HCT116 (cell line): ENCODE results near the gene C1QBP. TPM values are rescaled to one million over a fixed set of nuclear protein-coding genes. Genes with fewer than 3 reads are reported as not detected.

ENCODE experiments used
- ATAC-seq: fragments of 200-7000 bp; cut with Tn5 transposase; 2 replicates; pipeline ENCODE4 v1.9.1; 2020; ENCODE audit warnings: mild to moderate bottlenecking, moderate library complexity
- BruUV-seq: library from RNA; stranded (reverse); fragments of 400-500 nt; replicated peaks from 2 replicates; lab custom pipeline; 2021; lab: Mats Ljungman, UMichigan
- CTCF ChIA-PET: fragments of 300-600 bp; sonication (Branson Sonifier 250); formaldehyde crosslinking; loops from one replicate; lab custom pipeline; 2021; ENCODE audit warnings: antibody characterized with exemption; lab: Charles Lee
- POLR2A ChIA-PET: fragments of 300-600, 350-600 bp; sonication (Branson Sonifier 250); formaldehyde crosslinking; loops from one replicate; lab custom pipeline; 2021; ENCODE audit warnings: antibody characterized with exemption; lab: Charles Lee
- RAD21 ChIA-PET, 2 experiments: fragments of 300-600 bp; sonication (Branson Sonifier 250); formaldehyde crosslinking; loops; one replicate each; lab custom pipeline; 2023; ENCODE audit warnings: low total read pairs in 2 of 2; ENCODE audit not compliant: uncharacterized antibody in 2 of 2, unreplicated experiment in 2 of 2, low non-redundant PET in 1 of 2; lab: Charles Lee
- DNase-seq: peaks from one replicate; pipeline ENCODE4 v3.0.0-alpha.2; 2010; ENCODE audit warnings: low read depth, low spot score
- H2AFZ ChIP-seq: fragments of 200-600 bp; shearing (Covaris generic), sonication (generic); 2 replicates; pipeline ENCODE4 v1.6.1; 2017; ENCODE audit warnings: low read depth, mixed run types, mixed read lengths, antibody characterized with exemption, low read length; ENCODE audit not compliant: poor library complexity, severe bottlenecking
- H3K27ac ChIP-seq: 2 replicates; pipeline ENCODE4 v1.5.1; 2012; ENCODE audit warnings: low read depth, low read length
- H3K27me3 ChIP-seq: fragments of 200-600 bp; sonication (generic); 2 replicates; pipeline ENCODE4 v1.6.1; 2016; ENCODE audit warnings: mixed run types, low read length, mixed read lengths; ENCODE audit not compliant: insufficient read depth
- H3K36me3 ChIP-seq, 2 experiments: fragments of 200-500 bp in 1 of 2; fragments of 200-600 bp in 1 of 2; sonication (Bioruptor generic) in 1 of 2; sonication (generic) in 1 of 2; 2 replicates each; pipeline versions ENCODE4 v1.5.1 to v1.6.1; 2014 to 2016; ENCODE audit warnings: low read length in 2 of 2, inconsistent platforms in 1 of 2, mixed read lengths in 1 of 2, mixed run types in 1 of 2; ENCODE audit not compliant: insufficient read depth in 2 of 2, control insufficient read depth in 1 of 2
- H3K4me1 ChIP-seq, 2 experiments: fragments of 200-600 bp in 1 of 2; sonication (generic) in 1 of 2; 2 replicates each; pipeline versions ENCODE4 v1.5.1 to v1.6.1; 2012 to 2017; ENCODE audit warnings: low read length in 2 of 2, inconsistent platforms in 1 of 2, mild to moderate bottlenecking in 1 of 2, mixed read lengths in 1 of 2, mixed run types in 1 of 2, moderate library complexity in 1 of 2; ENCODE audit not compliant: insufficient read depth in 2 of 2, control insufficient read depth in 1 of 2
- H3K4me2 ChIP-seq: fragments of 200-600 bp; sonication (generic); 2 replicates; pipeline ENCODE4 v1.6.1; 2017; ENCODE audit warnings: mixed run types, low read length, mixed read lengths
- H3K4me3 ChIP-seq, 2 experiments: fragments of 200-600 bp in 1 of 2; sonication (generic) in 1 of 2; replicated peaks in 1 of 2; 2 replicates each; pipeline ENCODE4 v1.5.1; 2011 to 2016; ENCODE audit warnings: low read length in 2 of 2, control low read depth in 1 of 2, low read depth in 1 of 2, mild to moderate bottlenecking in 1 of 2, mixed read lengths in 1 of 2, mixed run types in 1 of 2
- H3K79me2 ChIP-seq: fragments of 200-600 bp; sonication (generic); 2 replicates; pipeline ENCODE4 v1.6.1; 2017; ENCODE audit warnings: mild to moderate bottlenecking, mixed run types, low read length, moderate library complexity, mixed read lengths; ENCODE audit not compliant: insufficient read depth
- H3K9ac ChIP-seq: fragments of 200-600 bp; sonication (generic); 2 replicates; pipeline ENCODE4 v1.6.1; 2016; ENCODE audit warnings: low read length, mixed read lengths
- H3K9me2 ChIP-seq: fragments of 200-600 bp; sonication (generic), shearing (Covaris generic); 2 replicates; pipeline ENCODE4 v1.6.1; 2017; ENCODE audit warnings: mixed run types, mild to moderate bottlenecking, moderate library complexity; ENCODE audit not compliant: insufficient read depth
- H3K9me3 ChIP-seq, 2 experiments: fragments of 200-500 bp in 1 of 2; fragments of 200-600 bp in 1 of 2; sonication (Bioruptor generic) in 1 of 2; sonication (generic) in 1 of 2; 2 replicates each; pipeline ENCODE4 v1.6.1; 2014 to 2017; ENCODE audit warnings: low read length in 2 of 2, mixed read lengths in 2 of 2, inconsistent platforms in 1 of 2, low read depth in 1 of 2, mild to moderate bottlenecking in 1 of 2, mixed run types in 1 of 2, moderate library complexity in 1 of 2; ENCODE audit not compliant: control insufficient read depth in 1 of 2, insufficient read depth in 1 of 2
- H4K20me1 ChIP-seq: fragments of 200-600 bp; sonication (generic), shearing (Covaris generic); 2 replicates; pipeline ENCODE4 v1.6.1; 2017; ENCODE audit warnings: mixed run types, mild to moderate bottlenecking, moderate library complexity; ENCODE audit not compliant: insufficient read depth
- EGR1 ChIP-seq: IDR thresholded peaks from 2 replicates; pipeline ENCODE4 v1.6.1; 2012; ENCODE audit warnings: low read depth
- ELF1 ChIP-seq: IDR thresholded peaks from 2 replicates; pipeline ENCODE4 v1.6.1; 2012; ENCODE audit warnings: low read depth, borderline replicate concordance
- EZH2 ChIP-seq: fragments of 200-600 bp; sonication (generic); IDR thresholded peaks from 2 replicates; pipeline ENCODE4 v1.6.1; 2017; ENCODE audit warnings: antibody characterized with exemption, mixed run types
- POLR2A ChIP-seq: IDR thresholded peaks from 2 replicates; pipeline ENCODE4 v1.7.0; 2011; ENCODE audit warnings: borderline replicate concordance; ENCODE audit not compliant: insufficient read depth, insufficient read length; ENCODE audit errors: extremely low read depth
- POLR2AphosphoS5 ChIP-seq: IDR thresholded peaks from 2 replicates; pipeline ENCODE4 v1.6.1; 2011; ENCODE audit warnings: mild to moderate bottlenecking, low read depth, low read length, moderate library complexity
- SIN3A ChIP-seq: IDR thresholded peaks from 2 replicates; pipeline ENCODE4 v1.6.1; 2012; ENCODE audit warnings: low read depth
- SP1 ChIP-seq: IDR thresholded peaks from 2 replicates; pipeline ENCODE4 v1.6.1; 2012; ENCODE audit warnings: low read depth
- SRF ChIP-seq: IDR thresholded peaks from 2 replicates; pipeline ENCODE4 v1.6.1; 2012; ENCODE audit warnings: low read depth
- TCF7L2 ChIP-seq: IDR thresholded peaks from 2 replicates; pipeline ENCODE4 v1.7.0; 2011; ENCODE audit warnings: borderline replicate concordance, inconsistent platforms; ENCODE audit not compliant: insufficient read depth, insufficient read length; ENCODE audit errors: extremely low read depth
- YY1 ChIP-seq: IDR thresholded peaks from 2 replicates; pipeline ENCODE4 v1.6.1; 2011; ENCODE audit warnings: low read length, low read depth, moderate library complexity, mild to moderate bottlenecking; ENCODE audit not compliant: insufficient replicate concordance; ENCODE audit errors: extremely low read depth
- ZFX ChIP-seq: fragments of 450-650 bp; IDR thresholded peaks from 2 replicates; pipeline ENCODE4 v1.6.1; 2017
- intact Hi-C: fragments of 100-400 bp; cut with micrococcal nuclease; formaldehyde crosslinking; loops from 2 replicates; pipeline ENCODE4 v1.10.0; 2022
- total RNA-seq: library from RNA; stranded (reverse); gene quantifications from one replicate; pipeline ENCODE4 v1.2.1, GENCODE V29; 2021; ENCODE audit not compliant: unreplicated experiment
- TF ChIP-seq, protein P1 (sequence below): IDR thresholded peaks from 2 replicates; pipeline ENCODE4 v1.6.1; 2012

C1QBP gene
- total RNA-seq, 1 experiment from 2014 or later: 524 TPM

DNA sequence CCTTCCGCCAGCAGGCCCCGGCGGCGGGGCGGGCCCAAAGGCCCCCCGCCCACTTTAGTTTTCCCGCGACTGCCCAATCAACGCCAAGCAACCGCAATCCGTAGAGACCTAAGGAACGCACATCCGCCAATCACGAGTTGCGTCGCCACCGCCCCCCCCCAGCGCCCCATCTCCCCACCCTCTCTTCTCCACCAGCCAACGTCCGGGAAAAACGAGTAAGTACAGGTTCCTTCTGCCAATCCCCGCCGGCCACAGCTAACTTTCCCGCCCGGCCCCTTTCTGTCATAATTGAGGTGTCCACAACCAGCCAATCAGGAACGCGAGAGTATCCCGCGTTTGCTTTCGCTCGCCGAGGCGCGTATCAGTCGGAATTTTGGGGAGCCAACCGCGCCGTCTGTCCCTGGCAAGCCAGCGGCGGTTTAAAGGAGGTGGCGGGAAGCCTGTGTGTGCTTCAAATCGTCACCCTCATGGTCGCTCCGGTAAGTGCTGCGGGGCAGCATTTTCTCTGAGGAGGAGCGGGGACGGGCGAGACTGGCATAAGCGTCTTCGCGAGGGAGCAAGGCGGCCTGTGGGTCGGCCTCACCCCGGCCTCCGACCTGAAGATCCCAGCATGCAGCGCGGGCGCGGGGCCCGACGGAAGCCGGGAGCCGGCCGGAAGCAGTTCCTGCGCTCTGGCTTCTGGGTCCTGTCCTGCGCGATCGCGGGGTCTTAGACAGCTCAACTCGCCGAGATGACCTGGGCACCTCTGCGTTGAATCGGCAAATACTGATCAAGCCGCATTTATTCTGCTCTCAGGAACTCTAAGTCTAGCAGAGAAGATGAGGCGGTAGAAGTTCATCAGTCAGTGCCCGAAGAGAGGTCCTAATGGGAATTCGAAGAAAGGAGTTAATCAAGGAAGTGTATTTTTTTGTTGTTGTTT, 47.5 kb upstream of the C1QBP start, which contains the start of gene MIS12:
TSS of gene MIS12 (plus strand) at position 361 of the 919 bp plus-strand sequence. CDS start 2,297 bp downstream, outside the sequence.
- TF ChIP-seq EGR1: no peak
- peak; percentile 59 for TF ChIP-seq ELF1
- TF ChIP-seq POLR2A: peak; percentile 53
- TF ChIP-seq SRF: no peak
- TF ChIP-seq, protein P1, sequence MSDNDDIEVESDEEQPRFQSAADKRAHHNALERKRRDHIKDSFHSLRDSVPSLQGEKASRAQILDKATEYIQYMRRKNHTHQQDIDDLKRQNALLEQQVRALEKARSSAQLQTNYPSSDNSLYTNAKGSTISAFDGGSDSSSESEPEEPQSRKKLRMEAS: peak; percentile 84
- TF ChIP-seq EZH2: no peak
- TF ChIP-seq POLR2AphosphoS5: peak; percentile 60; the same call in 1 of the 2 replicates
- peak; percentile 22 for TF ChIP-seq TCF7L2
- peak; percentile 10 for TF ChIP-seq YY1
- peak; percentile 91 for TF ChIP-seq SIN3A
- peak; percentile 68 for TF ChIP-seq ZFX
- peak; percentile 73 for TF ChIP-seq SP1
- TF ChIP-seq, all 23 proteins: peak for 9
- intact Hi-C loops: loop anchor here (1.0 kb wide), 1 partner anchor 17 kb away; no protein-coding TSS in a partner anchor
- Histone ChIP-seq H3K9me2 (no peaks in the 10 kb centered on the region), H3K4me1 (peaks cover 13 to 20% of the 10 kb centered on the region in 2 experiments), H3K9ac (peak within 1 kb of the TSS; percentile 93), H3K27ac (peak within 1 kb of the TSS; percentile 89), H2AFZ (no peak within 1 kb of the TSS), H3K27me3 (no peaks in the 10 kb centered on the region), H3K4me2 (peak within 1 kb of the TSS; percentile 90), H3K9me3 (no peaks in the 10 kb centered on the region), H4K20me1 (no peaks in the 10 kb centered on the region), H3K36me3 (peaks cover 24 to 41% of the 10 kb centered on the region in 2 experiments), H3K4me3 (peak within 1 kb of the TSS; percentile 90 to 93), H3K79me2 (peaks cover 71% of the 10 kb centered on the region)
- RAD21 ChIA-PET: no interaction called here
- CTCF ChIA-PET: interaction anchor here (0.7 to 1.6 kb wide), 3 partner anchors 12 to 275 kb away, joined by 3 to 8 read pairs (median 3); partner anchors contain the start of gene C1QBP
- TSS peak; percentile 67 for BruUV-seq
- DNase-seq (peak; percentile 97), ATAC-seq (peak; percentile 87)
- POLR2A ChIA-PET: interaction anchor here (0.8 to 1.9 kb wide), 7 partner anchors 9 to 703 kb away, joined by 3 to 11 read pairs (median 3); partner anchors contain the start of genes C1QBP and DHX33
